Natural killer cell (primary cell): ENCODE data around the gene CACNA1S. TPM values are rescaled to one million over a fixed set of nuclear protein-coding genes. Genes with fewer than 3 reads are reported as not detected.

ENCODE experiments used
- ATAC-seq, 3 donors: fragments of 150-1000 bp in 2 of 3; fragments of 200-7000 bp in 1 of 3; cut with Tn5 transposase; 1 replicate in 1 of 3; 2 replicates in 2 of 3; pipeline ENCODE4 v1.10.0; 2021; ENCODE audit warnings: mild to moderate bottlenecking in 2 of 3, moderate library complexity in 2 of 3
- DNase-seq, 2 donors: peaks; one replicate each; pipeline versions ENCODE4 v3.0.0 to v3.0.0-alpha.2; 2013 to 2021; ENCODE audit warnings: mixed read lengths in 1 of 2
- H3K27ac ChIP-seq: one replicate; pipeline ENCODE4 v1.5.1; 2013; ENCODE audit warnings: mild to moderate bottlenecking, low read length
- H3K27me3 ChIP-seq: one replicate; pipeline ENCODE4 v1.6.1; 2013; ENCODE audit warnings: low read length; ENCODE audit not compliant: control insufficient read depth, insufficient read depth
- H3K36me3 ChIP-seq: one replicate; pipeline ENCODE4 v1.6.1; 2013; ENCODE audit warnings: low read length; ENCODE audit not compliant: control insufficient read depth, insufficient read depth
- H3K4me1 ChIP-seq: one replicate; pipeline ENCODE4 v1.6.1; 2013; ENCODE audit warnings: low read length; ENCODE audit not compliant: control insufficient read depth, insufficient read depth
- H3K4me3 ChIP-seq: one replicate; pipeline ENCODE4 v1.5.1; 2013; ENCODE audit warnings: low read length
- H3K9me3 ChIP-seq: one replicate; pipeline ENCODE4 v1.6.1; 2013; ENCODE audit warnings: low read length; ENCODE audit not compliant: control insufficient read depth, insufficient read depth
- H3K27ac Mint-ChIP-seq, 2 donors: one replicate each; pipeline ENCODE4 v1.8.0; 2022; ENCODE audit warnings: mild to moderate bottlenecking in 2 of 2, mixed read lengths in 2 of 2, moderate library complexity in 1 of 2
- H3K27me3 Mint-ChIP-seq, 2 donors: one replicate each; pipeline ENCODE4 v1.8.0; 2022; ENCODE audit warnings: low read depth in 2 of 2, mixed read lengths in 2 of 2
- H3K36me3 Mint-ChIP-seq: one replicate; pipeline ENCODE4 v1.8.0; 2022; ENCODE audit warnings: mixed read lengths
- H3K4me1 Mint-ChIP-seq, 2 donors: one replicate each; pipeline ENCODE4 v1.8.0; 2022; ENCODE audit warnings: mixed read lengths in 2 of 2
- H3K4me3 Mint-ChIP-seq: one replicate; pipeline ENCODE4 v1.8.0; 2022; ENCODE audit warnings: mild to moderate bottlenecking, moderate library complexity, mixed read lengths
- H3K9me3 Mint-ChIP-seq, 2 donors: one replicate each; pipeline ENCODE4 v1.8.0; 2022; ENCODE audit warnings: mixed read lengths in 2 of 2
- CTCF ChIP-seq: fragments of 200-600 bp; IDR thresholded peaks from one replicate; pipeline ENCODE4 v1.8.0; 2022; ENCODE audit warnings: antibody characterized with exemption
- WGBS: methylation state at CpG from one replicate; pipeline ENCODE4 v1.1.7; 2013; ENCODE audit warnings: missing lambda C conversion rate; ENCODE audit not compliant: insufficient coverage; 5-methylcytosine and 5-hydroxymethylcytosine counted together
- intact Hi-C: fragments of 100-400 bp; cut with micrococcal nuclease; formaldehyde crosslinking; loops from one replicate; pipeline ENCODE4 v1.14.2; 2022
- total RNA-seq, 4 donors: library from RNA; stranded (reverse); fragments of 120-200 nt in 1 of 4; gene quantifications; one replicate each; pipeline versions ENCODE4 v1.2.3 to v1.2.4, GENCODE V29; 2013 to 2022

The CACNA1S gene
- total RNA-seq = not detected
- total RNA-seq (2013) = not detected

GRCh38 chr1:201112173-201112731, at the start of gene CACNA1S:
TSS of gene CACNA1S (minus strand) at chr1:201112426. CDS start at chr1:201112339, 87 bp downstream.
- intact Hi-C loops = loop anchor here (5.0 kb wide), 1 partner anchor 490 kb away; the partner anchor contains the start of gene KIF14
- Histone ChIP-seq H3K4me1 (peaks cover 9% of the 10 kb centered on the region), H3K27ac (no peak within 1 kb of the TSS), H3K9me3 (no peaks in the 10 kb centered on the region), H3K4me3 (no peak within 1 kb of the TSS), H3K27me3 (peaks cover 7% of the 10 kb centered on the region), H3K36me3 (no peaks in the 10 kb centered on the region)
- TF ChIP-seq CTCF = no peak
- ATAC-seq (no peak), DNase-seq (no peak)
- WGBS = 94% methylated on average over 8 of the region's 9 CpGs
- H3K4me3 Mint-ChIP-seq = peak within 1 kb of the TSS; percentile 47
- H3K27ac Mint-ChIP-seq = no peak within 1 kb of the TSS
- H3K9me3 Mint-ChIP-seq = no peaks in the 10 kb centered on the region
- H3K27me3 Mint-ChIP-seq = peaks cover under 1 to 10% of the 10 kb centered on the region in 2 donors
- peaks cover 8 to 12% of the 10 kb centered on the region in 2 donors for H3K4me1 Mint-ChIP-seq
- H3K36me3 Mint-ChIP-seq = no peaks in the 10 kb centered on the region

GRCh38 chr1:201157949-201158348, 45.7 kb upstream of the CACNA1S start:
- no peak overlapping the region for H3K4me3 Mint-ChIP-seq
- Histone ChIP-seq H3K36me3 (no peaks in the 10 kb centered on the region), H3K27ac (no peak overlapping the region), H3K9me3 (no peaks in the 10 kb centered on the region), H3K4me3 (no peak overlapping the region), H3K4me1 (peaks cover 14% of the 10 kb centered on the region), H3K27me3 (no peaks in the 10 kb centered on the region)
- ATAC-seq (no peak), DNase-seq (no peak)
- H3K27me3 Mint-ChIP-seq = peaks cover 17 to 30% of the 10 kb centered on the region in 2 donors
- no peaks in the 10 kb centered on the region for H3K36me3 Mint-ChIP-seq
- intact Hi-C loops = no loop called here
- no peak overlapping the region for H3K27ac Mint-ChIP-seq
- WGBS = 89% methylated on average over 2 of the region's 2 CpGs
- no peaks in the 10 kb centered on the region for H3K9me3 Mint-ChIP-seq
- H3K4me1 Mint-ChIP-seq = peaks cover 13 to 14% of the 10 kb centered on the region in 2 donors
- TF ChIP-seq CTCF = no peak

GRCh38 chr1:201156819-201157218, 44.6 kb upstream of the CACNA1S start:
- no peak for ATAC-seq
- Mint-ChIP-seq H3K9me3 (no peaks in the 10 kb centered on the region), H3K4me1 (peaks cover 13 to 19% of the 10 kb centered on the region in 2 donors), H3K36me3 (no peaks in the 10 kb centered on the region), H3K27me3 (peaks cover 17 to 27% of the 10 kb centered on the region in 2 donors), H3K4me3 (no peak overlapping the region), H3K27ac (no peak overlapping the region)
- no peak overlapping the region for H3K4me3 ChIP-seq
- H3K36me3 ChIP-seq = no peaks in the 10 kb centered on the region
- H3K4me1 ChIP-seq = peaks cover 14% of the 10 kb centered on the region
- DNase-seq = no peak
- intact Hi-C loops = no loop called here
- no peaks in the 10 kb centered on the region for H3K9me3 ChIP-seq
- no peak for TF ChIP-seq CTCF
- H3K27me3 ChIP-seq = no peaks in the 10 kb centered on the region
- H3K27ac ChIP-seq = no peak overlapping the region

- no peaks in the 10 kb centered on the region for H3K9me3 Mint-ChIP-seq
- no peak overlapping the region for H3K27ac Mint-ChIP-seq
- Histone ChIP-seq H3K27ac (no peak overlapping the region), H3K27me3 (no peaks in the 10 kb centered on the region), H3K9me3 (no peaks in the 10 kb centered on the region), H3K36me3 (no peaks in the 10 kb centered on the region), H3K4me3 (no peak overlapping the region), H3K4me1 (peaks cover 14% of the 10 kb centered on the region)
- no peak for TF ChIP-seq CTCF
- intact Hi-C loops = no loop called here
- DNase-seq (no peak), ATAC-seq (no peak)
- 88% methylated on average over 3 of the region's 3 CpGs for WGBS
- no peaks in the 10 kb centered on the region for H3K36me3 Mint-ChIP-seq
- H3K4me1 Mint-ChIP-seq = peaks cover 13 to 19% of the 10 kb centered on the region in 2 donors
- no peak overlapping the region for H3K4me3 Mint-ChIP-seq
- peaks cover 17 to 22% of the 10 kb centered on the region in 2 donors for H3K27me3 Mint-ChIP-seq
Measured at GRCh38 chr1:201156346-201156745, 44.1 kb upstream of the CACNA1S start.
